ENCODE measurements around the gene ANKLE2.

GRCh38 chr12:132775502-132776229, 14.0 kb upstream of the ANKLE2 start:
- no peak for TF ChIP-seq POLR2AphosphoS5 (IDR thresholded peaks at IDR 0.05; ENCODE audit: low read depth, low read length)
- TF ChIP-seq, protein P1, sequence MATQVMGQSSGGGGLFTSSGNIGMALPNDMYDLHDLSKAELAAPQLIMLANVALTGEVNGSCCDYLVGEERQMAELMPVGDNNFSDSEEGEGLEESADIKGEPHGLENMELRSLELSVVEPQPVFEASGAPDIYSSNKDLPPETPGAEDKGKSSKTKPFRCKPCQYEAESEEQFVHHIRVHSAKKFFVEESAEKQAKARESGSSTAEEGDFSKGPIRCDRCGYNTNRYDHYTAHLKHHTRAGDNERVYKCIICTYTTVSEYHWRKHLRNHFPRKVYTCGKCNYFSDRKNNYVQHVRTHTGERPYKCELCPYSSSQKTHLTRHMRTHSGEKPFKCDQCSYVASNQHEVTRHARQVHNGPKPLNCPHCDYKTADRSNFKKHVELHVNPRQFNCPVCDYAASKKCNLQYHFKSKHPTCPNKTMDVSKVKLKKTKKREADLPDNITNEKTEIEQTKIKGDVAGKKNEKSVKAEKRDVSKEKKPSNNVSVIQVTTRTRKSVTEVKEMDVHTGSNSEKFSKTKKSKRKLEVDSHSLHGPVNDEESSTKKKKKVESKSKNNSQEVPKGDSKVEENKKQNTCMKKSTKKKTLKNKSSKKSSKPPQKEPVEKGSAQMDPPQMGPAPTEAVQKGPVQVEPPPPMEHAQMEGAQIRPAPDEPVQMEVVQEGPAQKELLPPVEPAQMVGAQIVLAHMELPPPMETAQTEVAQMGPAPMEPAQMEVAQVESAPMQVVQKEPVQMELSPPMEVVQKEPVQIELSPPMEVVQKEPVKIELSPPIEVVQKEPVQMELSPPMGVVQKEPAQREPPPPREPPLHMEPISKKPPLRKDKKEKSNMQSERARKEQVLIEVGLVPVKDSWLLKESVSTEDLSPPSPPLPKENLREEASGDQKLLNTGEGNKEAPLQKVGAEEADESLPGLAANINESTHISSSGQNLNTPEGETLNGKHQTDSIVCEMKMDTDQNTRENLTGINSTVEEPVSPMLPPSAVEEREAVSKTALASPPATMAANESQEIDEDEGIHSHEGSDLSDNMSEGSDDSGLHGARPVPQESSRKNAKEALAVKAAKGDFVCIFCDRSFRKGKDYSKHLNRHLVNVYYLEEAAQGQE (IDR thresholded peaks at IDR 0.05; ENCODE audit: insufficient read depth in 1 of 2, low read depth in 2 of 2, low read length in 2 of 2), result no peak

Measured in PFSK-1 (cell line).